Measurements from ENCODE around the gene RAP1GAP. TPM values are rescaled to one million over a fixed set of nuclear protein-coding genes. Genes with fewer than 3 reads are reported as not detected.

The RAP1GAP gene
- total and polyA plus RNA-seq, 4 donors, result 8.6 to 23.1 (median 11.3) TPM

DNA sequence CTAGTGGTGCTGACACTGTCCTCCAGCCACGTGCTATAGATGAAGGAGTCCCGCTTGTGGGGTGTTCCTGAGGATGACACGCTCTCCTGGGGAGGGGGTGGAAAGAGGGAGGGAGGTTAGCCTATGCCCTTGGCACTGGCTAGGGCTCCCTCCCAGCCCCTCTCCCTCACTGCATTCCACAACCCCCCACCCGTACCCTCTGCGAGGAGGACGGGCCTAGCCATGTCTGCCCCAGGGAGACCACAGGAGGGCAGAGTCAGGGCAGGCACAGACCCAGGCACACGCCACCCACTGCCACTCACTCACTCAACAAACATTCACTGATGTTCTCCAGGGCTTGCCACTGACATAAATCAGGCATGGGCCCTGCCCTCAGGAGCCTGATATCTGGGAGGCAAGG is 70.7 kb downstream of the RAP1GAP start:
- no peak for DNase-seq (ENCODE audit: low spot score)
- Histone ChIP-seq H3K36me3 (ENCODE audit: control insufficient read depth in 4 of 4, insufficient read depth in 3 of 4, low read depth in 1 of 4, low read length in 3 of 4) (peaks cover 0 to 4% (median 3%) of the 10 kb centered on the region in 4 donors), H3K4me3 (ENCODE audit: low read depth in 1 of 3, low read length in 3 of 3) (no peak overlapping the region), H3K9ac (ENCODE audit: low read depth in 1 of 2, low read length in 2 of 2) (no peak overlapping the region), H3K9me3 (ENCODE audit: control insufficient read depth in 4 of 4, low read length in 3 of 4) (no peaks in the 10 kb centered on the region), H3K27ac (ENCODE audit: low read depth in 1 of 2, low read length in 2 of 2) (no peak overlapping the region), H3K4me1 (ENCODE audit: control insufficient read depth in 4 of 4, insufficient read depth in 4 of 4, low read length in 3 of 4) (no peaks in the 10 kb centered on the region), H3K27me3 (ENCODE audit: control insufficient read depth in 4 of 4, insufficient read depth in 4 of 4, low read length in 3 of 4) (no peaks in the 10 kb centered on the region)
- 89% methylated on average over 7 of the region's 7 CpGs for WGBS
- TF ChIP-seq, protein P1, sequence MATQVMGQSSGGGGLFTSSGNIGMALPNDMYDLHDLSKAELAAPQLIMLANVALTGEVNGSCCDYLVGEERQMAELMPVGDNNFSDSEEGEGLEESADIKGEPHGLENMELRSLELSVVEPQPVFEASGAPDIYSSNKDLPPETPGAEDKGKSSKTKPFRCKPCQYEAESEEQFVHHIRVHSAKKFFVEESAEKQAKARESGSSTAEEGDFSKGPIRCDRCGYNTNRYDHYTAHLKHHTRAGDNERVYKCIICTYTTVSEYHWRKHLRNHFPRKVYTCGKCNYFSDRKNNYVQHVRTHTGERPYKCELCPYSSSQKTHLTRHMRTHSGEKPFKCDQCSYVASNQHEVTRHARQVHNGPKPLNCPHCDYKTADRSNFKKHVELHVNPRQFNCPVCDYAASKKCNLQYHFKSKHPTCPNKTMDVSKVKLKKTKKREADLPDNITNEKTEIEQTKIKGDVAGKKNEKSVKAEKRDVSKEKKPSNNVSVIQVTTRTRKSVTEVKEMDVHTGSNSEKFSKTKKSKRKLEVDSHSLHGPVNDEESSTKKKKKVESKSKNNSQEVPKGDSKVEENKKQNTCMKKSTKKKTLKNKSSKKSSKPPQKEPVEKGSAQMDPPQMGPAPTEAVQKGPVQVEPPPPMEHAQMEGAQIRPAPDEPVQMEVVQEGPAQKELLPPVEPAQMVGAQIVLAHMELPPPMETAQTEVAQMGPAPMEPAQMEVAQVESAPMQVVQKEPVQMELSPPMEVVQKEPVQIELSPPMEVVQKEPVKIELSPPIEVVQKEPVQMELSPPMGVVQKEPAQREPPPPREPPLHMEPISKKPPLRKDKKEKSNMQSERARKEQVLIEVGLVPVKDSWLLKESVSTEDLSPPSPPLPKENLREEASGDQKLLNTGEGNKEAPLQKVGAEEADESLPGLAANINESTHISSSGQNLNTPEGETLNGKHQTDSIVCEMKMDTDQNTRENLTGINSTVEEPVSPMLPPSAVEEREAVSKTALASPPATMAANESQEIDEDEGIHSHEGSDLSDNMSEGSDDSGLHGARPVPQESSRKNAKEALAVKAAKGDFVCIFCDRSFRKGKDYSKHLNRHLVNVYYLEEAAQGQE (IDR thresholded peaks at IDR 0.05), result no peak
- TF ChIP-seq, protein P2, sequence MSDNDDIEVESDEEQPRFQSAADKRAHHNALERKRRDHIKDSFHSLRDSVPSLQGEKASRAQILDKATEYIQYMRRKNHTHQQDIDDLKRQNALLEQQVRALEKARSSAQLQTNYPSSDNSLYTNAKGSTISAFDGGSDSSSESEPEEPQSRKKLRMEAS (IDR thresholded peaks at IDR 0.05), result no peak
- TF ChIP-seq, protein P3, sequence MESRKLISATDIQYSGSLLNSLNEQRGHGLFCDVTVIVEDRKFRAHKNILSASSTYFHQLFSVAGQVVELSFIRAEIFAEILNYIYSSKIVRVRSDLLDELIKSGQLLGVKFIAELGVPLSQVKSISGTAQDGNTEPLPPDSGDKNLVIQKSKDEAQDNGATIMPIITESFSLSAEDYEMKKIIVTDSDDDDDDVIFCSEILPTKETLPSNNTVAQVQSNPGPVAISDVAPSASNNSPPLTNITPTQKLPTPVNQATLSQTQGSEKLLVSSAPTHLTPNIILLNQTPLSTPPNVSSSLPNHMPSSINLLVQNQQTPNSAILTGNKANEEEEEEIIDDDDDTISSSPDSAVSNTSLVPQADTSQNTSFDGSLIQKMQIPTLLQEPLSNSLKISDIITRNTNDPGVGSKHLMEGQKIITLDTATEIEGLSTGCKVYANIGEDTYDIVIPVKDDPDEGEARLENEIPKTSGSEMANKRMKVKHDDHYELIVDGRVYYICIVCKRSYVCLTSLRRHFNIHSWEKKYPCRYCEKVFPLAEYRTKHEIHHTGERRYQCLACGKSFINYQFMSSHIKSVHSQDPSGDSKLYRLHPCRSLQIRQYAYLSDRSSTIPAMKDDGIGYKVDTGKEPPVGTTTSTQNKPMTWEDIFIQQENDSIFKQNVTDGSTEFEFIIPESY (IDR thresholded peaks at IDR 0.05), result no peak
- TF ChIP-seq FOXA1 (IDR thresholded peaks at IDR 0.05), result no peak
- no peak for TF ChIP-seq HNF4A (conservative IDR thresholded peaks at IDR 0.05)
- no peak for TF ChIP-seq SP1 (IDR thresholded peaks at IDR 0.05)
- TF ChIP-seq YY1 (IDR thresholded peaks at IDR 0.05), result no peak
- TF ChIP-seq, protein P4, sequence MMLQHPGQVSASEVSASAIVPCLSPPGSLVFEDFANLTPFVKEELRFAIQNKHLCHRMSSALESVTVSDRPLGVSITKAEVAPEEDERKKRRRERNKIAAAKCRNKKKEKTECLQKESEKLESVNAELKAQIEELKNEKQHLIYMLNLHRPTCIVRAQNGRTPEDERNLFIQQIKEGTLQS (IDR thresholded peaks at IDR 0.05), result no peak
- TF ChIP-seq HNF4G (IDR thresholded peaks at IDR 0.05), result no peak
- no peak for TF ChIP-seq RXRA (IDR thresholded peaks at IDR 0.05)

DNA sequence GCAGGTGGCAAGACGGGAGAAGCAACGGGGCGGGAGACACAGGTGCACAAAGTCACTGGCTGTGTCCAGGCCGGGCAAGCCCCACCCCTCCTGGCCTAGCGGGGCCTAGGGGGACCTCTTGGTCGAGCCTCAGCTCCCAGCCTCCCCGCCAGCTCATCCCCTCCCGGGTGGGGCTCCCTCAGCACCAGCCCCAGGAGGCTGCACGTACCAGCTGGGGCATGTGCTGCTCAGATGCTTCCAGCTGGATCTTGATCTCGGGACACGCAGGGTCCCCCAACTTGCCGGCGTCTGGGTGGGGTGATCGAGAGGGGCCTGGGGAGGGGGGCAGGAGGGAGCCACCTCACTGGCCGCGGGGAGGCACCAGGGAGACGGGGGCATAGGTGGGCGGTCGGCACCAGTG is 71.4 kb downstream of the RAP1GAP start:
- no peaks in the 10 kb centered on the region for H3K4me1 ChIP-seq (ENCODE audit: control insufficient read depth in 4 of 4, insufficient read depth in 4 of 4, low read length in 3 of 4)
- H3K9ac ChIP-seq (ENCODE audit: low read depth in 1 of 2, low read length in 2 of 2), result no peak overlapping the region
- no peaks in the 10 kb centered on the region for H3K27me3 ChIP-seq (ENCODE audit: control insufficient read depth in 4 of 4, insufficient read depth in 4 of 4, low read length in 3 of 4)
- DNase-seq (ENCODE audit: low spot score), result no peak
- no peak overlapping the region for H3K27ac ChIP-seq (ENCODE audit: low read depth in 1 of 2, low read length in 2 of 2)
- H3K4me3 ChIP-seq (ENCODE audit: low read depth in 1 of 3, low read length in 3 of 3), result no peak overlapping the region
- H3K36me3 ChIP-seq (ENCODE audit: control insufficient read depth in 4 of 4, insufficient read depth in 3 of 4, low read depth in 1 of 4, low read length in 3 of 4), result peaks cover 0 to 4% (median 3%) of the 10 kb centered on the region in 4 donors
- WGBS, result 92% methylated on average over 19 of the region's 19 CpGs
- H3K9me3 ChIP-seq (ENCODE audit: control insufficient read depth in 4 of 4, low read length in 3 of 4), result no peaks in the 10 kb centered on the region
- TF ChIP-seq, protein P2 (IDR thresholded peaks at IDR 0.05), result no peak
- TF ChIP-seq NR2F2 (IDR thresholded peaks at IDR 0.05), result no peak
- TF ChIP-seq FOXA1 (IDR thresholded peaks at IDR 0.05), result no peak
- no peak for TF ChIP-seq FOXA2 (IDR thresholded peaks at IDR 0.05)
- TF ChIP-seq JUND (IDR thresholded peaks at IDR 0.05), result no peak
- TF ChIP-seq, protein P4 (IDR thresholded peaks at IDR 0.05), result no peak
- TF ChIP-seq EGR1 (IDR thresholded peaks at IDR 0.05; ENCODE audit: low read depth in 2 of 2), result no peak
- TF ChIP-seq YY1 (IDR thresholded peaks at IDR 0.05), result no peak
- no peak for TF ChIP-seq RXRA (IDR thresholded peaks at IDR 0.05)
- TF ChIP-seq HNF4G (IDR thresholded peaks at IDR 0.05), result no peak
- no peak for TF ChIP-seq TAF1 (conservative IDR thresholded peaks at IDR 0.05)
- TF ChIP-seq, protein P1 (IDR thresholded peaks at IDR 0.05), result no peak
- TF ChIP-seq, protein P3 (IDR thresholded peaks at IDR 0.05), result no peak
- TF ChIP-seq RAD21 (IDR thresholded peaks at IDR 0.05), result no peak
- TF ChIP-seq SP1 (IDR thresholded peaks at IDR 0.05), result no peak
- TF ChIP-seq, protein P5, sequence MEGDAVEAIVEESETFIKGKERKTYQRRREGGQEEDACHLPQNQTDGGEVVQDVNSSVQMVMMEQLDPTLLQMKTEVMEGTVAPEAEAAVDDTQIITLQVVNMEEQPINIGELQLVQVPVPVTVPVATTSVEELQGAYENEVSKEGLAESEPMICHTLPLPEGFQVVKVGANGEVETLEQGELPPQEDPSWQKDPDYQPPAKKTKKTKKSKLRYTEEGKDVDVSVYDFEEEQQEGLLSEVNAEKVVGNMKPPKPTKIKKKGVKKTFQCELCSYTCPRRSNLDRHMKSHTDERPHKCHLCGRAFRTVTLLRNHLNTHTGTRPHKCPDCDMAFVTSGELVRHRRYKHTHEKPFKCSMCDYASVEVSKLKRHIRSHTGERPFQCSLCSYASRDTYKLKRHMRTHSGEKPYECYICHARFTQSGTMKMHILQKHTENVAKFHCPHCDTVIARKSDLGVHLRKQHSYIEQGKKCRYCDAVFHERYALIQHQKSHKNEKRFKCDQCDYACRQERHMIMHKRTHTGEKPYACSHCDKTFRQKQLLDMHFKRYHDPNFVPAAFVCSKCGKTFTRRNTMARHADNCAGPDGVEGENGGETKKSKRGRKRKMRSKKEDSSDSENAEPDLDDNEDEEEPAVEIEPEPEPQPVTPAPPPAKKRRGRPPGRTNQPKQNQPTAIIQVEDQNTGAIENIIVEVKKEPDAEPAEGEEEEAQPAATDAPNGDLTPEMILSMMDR (IDR thresholded peaks at IDR 0.05; ENCODE audit: low read depth, low read length, missing input control), result no peak
- TF ChIP-seq HNF4A (conservative IDR thresholded peaks at IDR 0.05), result no peak

Data from liver (tissue), 9 donors.